ENCODE results near the gene NOX3. TPM values are rescaled to one million over a fixed set of nuclear protein-coding genes. Genes with fewer than 3 reads are reported as not detected.

The NOX3 gene
- total RNA-seq, 2 experiments from 2014 or later: not detected

DNA sequence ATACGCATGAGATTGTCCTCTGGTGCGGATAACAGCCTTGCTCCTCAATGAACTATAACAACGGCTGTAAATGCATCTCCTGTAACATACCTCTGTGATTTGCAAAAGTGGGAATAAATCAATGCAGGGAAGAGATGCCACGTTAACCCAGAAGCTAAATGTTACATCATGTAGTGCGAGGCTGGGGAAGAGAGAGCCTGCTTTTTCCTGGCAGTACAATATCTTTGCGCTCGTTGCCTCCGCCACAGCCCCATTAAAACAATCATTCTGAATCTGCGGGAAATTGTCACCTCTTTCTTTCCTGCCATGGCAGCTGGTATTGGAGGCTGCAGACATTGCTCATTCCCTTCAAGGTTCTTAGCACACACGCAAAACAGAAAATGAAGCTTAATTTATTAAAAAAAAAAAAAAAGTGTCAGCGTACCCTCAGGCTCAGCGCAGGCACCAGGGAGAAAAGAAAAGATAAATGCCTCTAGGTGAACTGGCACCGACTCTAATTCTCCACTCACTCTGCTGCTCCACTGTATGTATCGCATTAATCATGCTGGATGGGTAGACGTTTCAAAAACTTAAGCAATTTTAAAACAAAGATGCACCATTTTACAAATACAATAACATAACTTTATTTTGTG, 71.2 kb downstream of the NOX3 start:
- H3K9me3 Mint-ChIP-seq: peaks cover 4% of the 10 kb centered on the region
- no peaks in the 10 kb centered on the region for H3K36me3 Mint-ChIP-seq

DNA sequence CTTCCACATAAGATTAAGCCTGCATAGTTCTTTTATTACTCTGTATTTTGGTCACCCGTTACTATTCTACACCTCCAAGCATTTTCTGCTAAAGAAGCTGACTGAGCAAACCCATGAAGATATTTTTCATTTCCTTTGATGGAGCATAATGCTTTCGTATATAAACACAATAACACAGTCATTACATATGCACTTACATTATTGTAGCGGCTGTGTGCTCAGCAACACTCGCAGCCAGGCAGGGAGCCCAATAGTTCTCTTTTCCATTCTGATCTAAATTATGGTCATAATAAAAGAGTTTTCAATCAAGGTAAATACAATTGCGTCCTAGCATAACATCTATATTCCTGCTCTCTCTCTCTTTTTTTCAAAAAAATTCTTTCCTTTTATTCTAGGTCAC, 71.7 kb downstream of the NOX3 start:
- Mint-ChIP-seq H3K36me3 (no peaks in the 10 kb centered on the region), H3K27ac (no peak overlapping the region), H3K4me1 (ENCODE audit: low read depth) (peaks cover 4% of the 10 kb centered on the region), H3K4me3 (no peak overlapping the region), H3K9me3 (peaks cover 4% of the 10 kb centered on the region), H3K27me3 (no peaks in the 10 kb centered on the region)
- no peak for DNase-seq
- ChIA-PET CTCF (no interaction called here), POLR2A (interaction anchor here (0.6 kb wide), 1 partner anchor 1776 kb away, joined by 3 read pairs; no protein-coding TSS in a partner anchor)
- intact Hi-C loops (cut with micrococcal nuclease): no loop called here

More for the DNA sequence above, 71.2 kb downstream of the NOX3 start:
- H3K4me1 Mint-ChIP-seq (ENCODE audit: low read depth): peaks cover 4% of the 10 kb centered on the region
- H3K27me3 Mint-ChIP-seq: no peaks in the 10 kb centered on the region
- no peak overlapping the region for H3K27ac Mint-ChIP-seq
- ChIA-PET POLR2A (interaction anchor here (0.6 kb wide), 1 partner anchor 1776 kb away, joined by 3 read pairs; no protein-coding TSS in a partner anchor), CTCF (no interaction called here)
- DNase-seq: no peak
- H3K4me3 Mint-ChIP-seq: no peak overlapping the region
- intact Hi-C loops (cut with micrococcal nuclease): no loop called here

DNA sequence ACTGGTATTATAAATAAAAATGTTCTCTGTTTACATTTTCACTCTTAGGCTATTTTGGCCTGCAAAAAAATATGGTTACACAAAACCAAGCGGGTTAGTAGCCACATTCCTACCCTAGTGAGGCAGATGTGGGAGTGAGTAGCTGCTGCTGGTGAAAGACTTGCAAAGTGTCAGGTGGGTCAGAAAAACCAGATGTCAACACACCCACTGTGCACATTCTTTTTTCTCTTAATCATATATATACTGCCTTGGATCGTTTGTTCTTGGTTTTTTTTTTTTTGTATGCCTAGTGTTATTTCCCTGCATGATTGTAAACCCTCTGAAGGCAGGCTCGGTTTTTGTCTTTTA, 73.3 kb downstream of the NOX3 start:
- intact Hi-C loops (cut with micrococcal nuclease): no loop called here
- peaks cover 4% of the 10 kb centered on the region for H3K9me3 Mint-ChIP-seq
- POLR2A ChIA-PET: no interaction called here
- H3K27me3 Mint-ChIP-seq: no peaks in the 10 kb centered on the region
- DNase-seq: no peak
- H3K4me1 Mint-ChIP-seq (ENCODE audit: low read depth): peaks cover 4% of the 10 kb centered on the region
- H3K36me3 Mint-ChIP-seq: no peaks in the 10 kb centered on the region
- CTCF ChIA-PET: interaction anchor here (0.7 to 1.2 kb wide), 3 partner anchors 134 to 706 kb away, joined by 3 read pairs; no protein-coding TSS in a partner anchor
- no peak overlapping the region for H3K4me3 Mint-ChIP-seq
- H3K27ac Mint-ChIP-seq: no peak overlapping the region

DNA sequence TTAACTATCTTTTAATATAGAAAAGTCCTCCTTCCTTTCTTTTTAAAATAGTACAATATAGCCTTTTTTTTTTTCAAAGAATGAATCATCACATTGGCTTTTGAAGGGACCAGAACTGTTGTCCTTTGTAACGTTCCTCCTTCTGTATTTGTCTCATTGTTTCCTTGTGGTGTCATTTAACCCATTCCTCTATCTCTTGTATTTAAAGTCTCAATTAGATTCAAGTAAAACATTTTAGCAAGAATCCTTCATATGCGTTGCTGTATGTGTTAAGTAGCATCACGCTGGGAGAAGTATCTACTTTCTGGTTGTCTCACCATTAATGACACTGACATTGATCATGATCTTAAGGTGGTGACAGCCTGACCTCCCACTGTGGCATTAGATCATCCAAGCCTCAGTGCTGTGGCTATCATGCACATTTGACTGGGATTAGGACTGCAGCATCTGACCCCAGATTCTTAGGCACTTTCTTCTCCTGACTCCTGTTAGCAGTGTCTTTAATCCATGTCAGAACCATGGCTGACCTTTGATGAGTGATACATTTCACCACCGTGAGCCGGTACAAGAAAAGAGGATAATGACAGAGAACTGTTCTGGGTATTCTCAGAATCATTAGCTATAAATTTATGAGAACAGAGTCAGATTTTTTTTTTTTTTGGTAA, 73.8 kb downstream of the NOX3 start:
- H3K36me3 Mint-ChIP-seq: no peaks in the 10 kb centered on the region
- H3K27me3 Mint-ChIP-seq: no peaks in the 10 kb centered on the region
- peaks cover 4% of the 10 kb centered on the region for H3K4me1 Mint-ChIP-seq (ENCODE audit: low read depth)
- DNase-seq: no peak
- intact Hi-C loops (cut with micrococcal nuclease): no loop called here
- no peak overlapping the region for H3K27ac Mint-ChIP-seq
- no peak overlapping the region for H3K4me3 Mint-ChIP-seq
- H3K9me3 Mint-ChIP-seq: peaks cover under 1% of the 10 kb centered on the region
- ChIA-PET CTCF (interaction anchor here (0.7 to 1.2 kb wide), 3 partner anchors 134 to 707 kb away, joined by 3 read pairs; no protein-coding TSS in a partner anchor), POLR2A (no interaction called here)

DNA sequence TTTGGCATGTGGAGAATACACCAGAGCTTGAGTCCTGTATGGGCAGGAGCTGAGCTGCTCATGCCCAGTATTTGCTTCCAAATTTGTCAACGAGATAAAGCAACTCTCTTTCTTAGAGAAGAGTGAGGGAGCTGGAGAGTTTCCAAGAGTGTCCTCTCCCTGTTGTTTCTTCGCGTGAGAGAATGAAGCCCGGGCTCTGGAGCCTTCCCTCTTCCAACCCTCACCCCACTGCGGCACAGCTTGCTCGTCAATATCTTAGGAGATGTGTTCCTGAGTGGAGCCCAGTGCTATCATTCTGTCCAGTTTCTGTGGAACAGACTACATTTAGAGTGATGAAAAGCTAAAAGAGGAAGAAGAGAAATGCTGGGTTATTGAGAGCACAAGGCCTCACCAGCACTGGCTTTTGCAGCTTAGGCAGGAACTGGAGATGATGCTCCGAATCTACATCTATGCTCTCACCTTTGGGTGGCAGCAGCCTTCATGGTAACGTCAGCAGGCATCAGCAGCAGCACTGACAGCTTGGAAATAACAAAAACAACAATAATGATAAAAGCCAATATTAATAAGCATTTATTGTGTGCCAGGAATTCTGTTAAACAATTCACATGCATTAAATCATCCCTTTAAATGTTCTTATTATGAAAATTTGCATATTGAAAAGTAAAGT, 74.8 kb downstream of the NOX3 start:
- Mint-ChIP-seq H3K4me3 (no peak overlapping the region), H3K9me3 (no peaks in the 10 kb centered on the region), H3K27ac (no peak overlapping the region), H3K27me3 (no peaks in the 10 kb centered on the region), H3K4me1 (ENCODE audit: low read depth) (peaks cover 4% of the 10 kb centered on the region), H3K36me3 (no peaks in the 10 kb centered on the region)
- ChIA-PET CTCF (interaction anchor here (1.0 to 1.2 kb wide), 3 partner anchors 54 to 151 kb away, joined by 3 read pairs; no protein-coding TSS in a partner anchor), POLR2A (no interaction called here)
- intact Hi-C loops (cut with micrococcal nuclease): no loop called here
- no peak for DNase-seq

DNA sequence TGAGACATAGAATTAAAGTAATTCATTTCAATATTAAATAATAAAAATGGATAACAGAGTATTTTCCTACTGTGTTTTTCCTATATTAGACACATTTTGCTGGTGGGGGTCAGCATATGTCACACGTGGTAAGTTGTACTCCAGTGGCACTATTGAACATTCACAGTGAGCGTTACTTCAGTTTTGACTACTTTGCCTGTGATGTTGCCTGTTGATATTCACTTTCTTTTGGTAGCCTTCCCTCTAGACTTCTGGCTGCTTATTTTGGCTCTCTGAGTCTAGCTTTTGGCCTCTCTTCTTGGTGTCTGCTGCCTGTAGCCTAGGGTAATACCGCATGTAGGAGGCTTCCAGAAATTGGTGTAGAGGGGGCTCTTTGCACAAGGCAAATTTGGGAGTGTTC, 76.9 kb downstream of the NOX3 start:
- Mint-ChIP-seq H3K27me3 (no peaks in the 10 kb centered on the region), H3K4me3 (no peak overlapping the region), H3K36me3 (no peaks in the 10 kb centered on the region), H3K27ac (no peak overlapping the region), H3K4me1 (ENCODE audit: low read depth) (peaks cover 4% of the 10 kb centered on the region), H3K9me3 (no peaks in the 10 kb centered on the region)
- intact Hi-C loops (cut with micrococcal nuclease): no loop called here
- ChIA-PET POLR2A (no interaction called here), CTCF (no interaction called here)
- no peak for DNase-seq

DNA sequence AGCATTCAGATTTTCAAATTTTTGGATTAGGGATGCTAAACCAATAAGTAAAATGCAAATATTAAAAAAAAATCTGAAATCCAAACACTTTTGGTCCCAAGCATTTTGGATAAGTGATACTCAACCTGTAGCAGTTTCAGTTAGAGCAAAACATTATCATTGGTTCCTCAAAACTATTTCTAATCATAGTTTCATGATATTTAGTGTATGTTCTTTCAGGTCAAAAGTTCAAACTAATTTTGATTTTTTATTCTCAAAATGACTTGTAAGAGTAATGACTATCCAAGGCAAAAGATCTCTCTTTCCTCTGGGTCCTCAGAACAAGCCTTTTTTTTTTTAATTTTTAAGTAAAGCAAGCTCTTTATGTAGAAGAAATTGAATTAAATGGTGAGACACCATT, 77.4 kb downstream of the NOX3 start:
- intact Hi-C loops (cut with micrococcal nuclease): no loop called here
- no peaks in the 10 kb centered on the region for H3K9me3 Mint-ChIP-seq
- no peak overlapping the region for H3K4me3 Mint-ChIP-seq

DNA sequence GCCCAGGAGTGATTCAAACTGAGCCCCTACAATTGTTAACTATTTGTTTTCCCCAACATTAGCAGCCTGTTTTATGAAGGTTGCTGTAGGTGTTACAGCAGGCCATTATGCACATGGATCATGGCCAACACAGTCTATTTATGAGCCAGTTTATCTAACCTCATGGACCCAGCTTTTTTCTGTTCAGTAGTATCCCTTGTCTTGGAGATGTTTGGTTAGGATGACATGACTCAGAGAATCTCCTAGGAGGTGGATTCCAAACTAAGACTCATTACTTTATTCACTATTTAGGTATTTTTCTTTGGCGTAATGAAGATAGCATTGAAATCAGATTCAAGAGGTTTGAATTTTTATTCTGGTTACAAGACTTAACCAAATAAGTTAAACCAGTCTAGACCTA, 78.6 kb downstream of the NOX3 start:
- H3K4me1 Mint-ChIP-seq (ENCODE audit: low read depth): peaks cover 4% of the 10 kb centered on the region
- no peak overlapping the region for H3K4me3 Mint-ChIP-seq
- no peak for DNase-seq
- no peaks in the 10 kb centered on the region for H3K27me3 Mint-ChIP-seq
- ChIA-PET CTCF (no interaction called here), POLR2A (no interaction called here)
- no peak overlapping the region for H3K27ac Mint-ChIP-seq
- no peaks in the 10 kb centered on the region for H3K36me3 Mint-ChIP-seq
- H3K9me3 Mint-ChIP-seq: no peaks in the 10 kb centered on the region
- intact Hi-C loops (cut with micrococcal nuclease): no loop called here

More for the DNA sequence above, 77.4 kb downstream of the NOX3 start:
- DNase-seq: no peak
- H3K27me3 Mint-ChIP-seq: no peaks in the 10 kb centered on the region
- no peaks in the 10 kb centered on the region for H3K36me3 Mint-ChIP-seq
- H3K27ac Mint-ChIP-seq: no peak overlapping the region
- ChIA-PET CTCF (no interaction called here), POLR2A (no interaction called here)
- H3K4me1 Mint-ChIP-seq (ENCODE audit: low read depth): peaks cover 4% of the 10 kb centered on the region

DNA sequence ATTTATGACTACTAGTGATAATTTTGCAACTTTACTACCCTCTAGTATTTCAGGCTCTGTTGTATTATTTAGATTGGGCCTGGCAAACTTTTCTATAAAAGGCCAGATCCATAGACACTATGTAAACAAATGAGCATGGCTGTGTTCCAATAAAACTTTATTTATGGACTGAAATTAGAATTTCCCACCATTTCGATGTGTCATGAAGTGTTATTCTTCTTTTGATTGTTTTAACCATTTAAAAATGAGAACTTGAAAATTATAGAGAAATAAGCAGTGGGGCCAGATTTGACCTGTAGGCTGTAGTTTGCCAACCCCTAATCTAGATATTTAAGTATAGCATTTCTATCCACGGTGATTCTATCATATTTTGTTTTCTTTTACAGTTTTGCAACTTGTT, 79.8 kb downstream of the NOX3 start:
- no peak for DNase-seq
- H3K4me1 Mint-ChIP-seq (ENCODE audit: low read depth): no peaks in the 10 kb centered on the region
- H3K27me3 Mint-ChIP-seq: no peaks in the 10 kb centered on the region
- no peak overlapping the region for H3K27ac Mint-ChIP-seq
- intact Hi-C loops (cut with micrococcal nuclease): no loop called here
- no peaks in the 10 kb centered on the region for H3K9me3 Mint-ChIP-seq
- H3K4me3 Mint-ChIP-seq: no peak overlapping the region
- H3K36me3 Mint-ChIP-seq: no peaks in the 10 kb centered on the region
- ChIA-PET POLR2A (no interaction called here), CTCF (interaction anchor here (0.6 kb wide), 1 partner anchor 21 kb away, joined by 3 read pairs; no protein-coding TSS in a partner anchor)

DNA sequence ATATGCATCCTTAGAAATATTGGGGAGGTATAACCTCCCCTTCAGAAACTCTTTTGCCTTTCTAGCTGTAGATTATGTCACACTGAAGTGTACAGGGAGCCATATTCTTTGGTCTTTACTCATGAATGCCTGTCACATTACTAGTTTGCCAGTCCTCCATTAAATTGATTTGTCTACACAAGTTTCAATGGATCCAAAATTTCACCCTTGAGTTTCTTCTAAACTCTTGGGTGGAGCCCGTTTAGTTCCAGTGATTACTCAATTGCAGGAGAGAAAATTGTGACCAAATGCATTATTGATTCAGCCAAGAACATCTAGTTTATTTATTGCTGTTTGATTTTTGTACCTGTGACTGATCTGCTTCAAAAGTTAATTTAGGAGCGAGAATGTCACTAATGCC, 81.0 kb downstream of the NOX3 start:
- intact Hi-C loops (cut with micrococcal nuclease): no loop called here
- no peak for DNase-seq
- no peak overlapping the region for H3K27ac Mint-ChIP-seq
- no peaks in the 10 kb centered on the region for H3K27me3 Mint-ChIP-seq
- no peaks in the 10 kb centered on the region for H3K36me3 Mint-ChIP-seq
- H3K4me1 Mint-ChIP-seq (ENCODE audit: low read depth): no peaks in the 10 kb centered on the region
- H3K4me3 Mint-ChIP-seq: no peak overlapping the region
- ChIA-PET POLR2A (no interaction called here), CTCF (no interaction called here)
- no peaks in the 10 kb centered on the region for H3K9me3 Mint-ChIP-seq

DNA sequence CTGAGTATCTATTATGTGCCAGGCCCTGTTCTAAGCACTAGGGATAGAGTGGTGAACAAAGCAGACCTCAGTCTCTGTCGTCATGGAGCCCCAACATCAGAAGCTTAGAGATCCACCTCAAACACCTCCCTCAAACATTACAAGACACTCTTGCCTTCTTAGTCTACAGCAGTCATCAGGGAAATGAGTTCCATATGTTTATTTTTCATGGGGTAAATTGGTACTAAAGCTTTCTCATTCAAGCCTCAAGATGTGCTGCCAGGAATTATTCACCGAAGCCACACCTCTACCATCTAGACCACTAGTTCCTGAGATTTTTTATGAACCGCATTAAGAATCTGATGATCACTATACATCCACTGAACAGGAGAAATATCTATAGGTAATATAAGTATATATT, 82.4 kb downstream of the NOX3 start:
- Mint-ChIP-seq H3K4me3 (no peak overlapping the region), H3K36me3 (no peaks in the 10 kb centered on the region), H3K4me1 (ENCODE audit: low read depth) (no peaks in the 10 kb centered on the region), H3K27me3 (no peaks in the 10 kb centered on the region), H3K27ac (no peak overlapping the region), H3K9me3 (no peaks in the 10 kb centered on the region)
- POLR2A ChIA-PET: no interaction called here
- CTCF ChIA-PET: no interaction called here
- DNase-seq: no peak
- intact Hi-C loops (cut with micrococcal nuclease): no loop called here

DNA sequence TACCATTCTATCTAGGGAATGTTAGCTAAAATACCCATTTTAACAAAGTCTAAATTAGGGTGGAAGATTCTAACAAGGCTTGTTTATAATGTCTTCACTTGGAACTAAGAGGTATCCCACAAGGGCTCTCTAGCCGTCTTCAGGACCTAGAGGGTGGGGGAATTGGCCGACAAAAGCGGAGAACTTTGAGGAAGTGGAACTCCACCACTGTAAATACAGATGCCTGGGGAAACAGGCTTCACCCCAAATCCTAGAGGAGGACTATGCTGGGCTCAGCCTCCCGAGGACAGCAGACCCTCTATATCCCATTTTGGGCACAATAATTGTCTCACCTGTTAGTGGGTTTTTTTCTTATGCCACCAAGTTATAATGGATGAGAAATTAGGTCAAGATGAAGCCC, 83.4 kb downstream of the NOX3 start:
- H3K27me3 Mint-ChIP-seq: no peaks in the 10 kb centered on the region
- H3K27ac Mint-ChIP-seq: no peak overlapping the region
- ChIA-PET CTCF (no interaction called here), POLR2A (no interaction called here)
- intact Hi-C loops (cut with micrococcal nuclease): no loop called here
- no peak for DNase-seq
- no peak overlapping the region for H3K4me3 Mint-ChIP-seq
- H3K4me1 Mint-ChIP-seq (ENCODE audit: low read depth): no peaks in the 10 kb centered on the region
- H3K9me3 Mint-ChIP-seq: no peaks in the 10 kb centered on the region
- H3K36me3 Mint-ChIP-seq: no peaks in the 10 kb centered on the region

DNA sequence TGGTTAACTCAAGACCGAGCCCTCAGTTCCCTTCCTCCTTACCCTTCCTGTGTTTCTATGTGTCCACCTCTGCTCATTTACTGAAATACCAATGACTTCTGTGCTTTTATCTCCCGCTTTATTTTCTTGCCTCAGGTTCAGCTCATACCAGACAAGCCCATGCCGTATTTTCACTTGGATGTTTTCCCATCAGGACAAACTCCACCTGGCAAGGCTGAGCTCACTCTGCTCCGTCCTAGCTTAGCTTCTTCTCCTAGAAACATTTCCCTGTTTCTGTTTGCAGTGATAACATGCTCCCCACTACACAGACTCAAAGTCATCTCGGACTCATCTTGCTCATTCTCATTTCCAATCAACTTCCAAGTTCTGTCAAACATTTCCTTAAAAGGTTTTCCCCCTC, 84.4 kb downstream of the NOX3 start:
- Mint-ChIP-seq H3K27me3 (no peaks in the 10 kb centered on the region), H3K4me3 (no peak overlapping the region), H3K27ac (no peak overlapping the region), H3K36me3 (no peaks in the 10 kb centered on the region), H3K4me1 (ENCODE audit: low read depth) (no peaks in the 10 kb centered on the region), H3K9me3 (no peaks in the 10 kb centered on the region)
- ChIA-PET POLR2A (no interaction called here), CTCF (no interaction called here)
- intact Hi-C loops (cut with micrococcal nuclease): no loop called here
- no peak for DNase-seq

Data from activated CD4-positive, alpha-beta memory T cell treated with anti-CD3 and anti-CD28 coated beads for 36 hours (primary cell).